Activated CD8-positive, alpha-beta memory T cell treated with anti-CD3 and anti-CD28 coated beads, Interleukin-2, amount 10 ng/mL, durations not matched to agents 7 days and 5 days (primary cell): Measurements from ENCODE around the gene ST6GALNAC3. TPM values are rescaled to one million over a fixed set of nuclear protein-coding genes. Genes with fewer than 3 reads are reported as not detected.
"Not testable (repeated sequence)": the region's sequence is repeated elsewhere in the genome, so short reads cannot be mapped to it uniquely, and the experiment has no call there.

Experiments
- ATAC-seq: fragments of 150-1000 bp; cut with Tn5 transposase; one replicate; pipeline ENCODE4 v1.10.0; 2021; ENCODE audit warnings: moderate library complexity
- CTCF ChIA-PET: fragments of 350-600 bp; sonication (Branson Sonifier 250); formaldehyde crosslinking; loops from one replicate; lab custom pipeline; 2021; ENCODE audit warnings: antibody characterized with exemption; lab: Charles Lee
- DNase-seq: peaks from one replicate; pipeline ENCODE4 v3.0.0-alpha.2; 2020
- H3K27ac Mint-ChIP-seq: one replicate; pipeline ENCODE4 v1.8.0; 2021; ENCODE audit warnings: mild to moderate bottlenecking, mixed read lengths
- H3K27me3 Mint-ChIP-seq: one replicate; pipeline ENCODE4 v1.8.0; 2021; ENCODE audit warnings: mixed read lengths
- H3K36me3 Mint-ChIP-seq: one replicate; pipeline ENCODE4 v1.8.0; 2021; ENCODE audit warnings: mild to moderate bottlenecking, mixed read lengths
- H3K4me1 Mint-ChIP-seq: one replicate; pipeline ENCODE4 v1.8.0; 2021; ENCODE audit warnings: mixed read lengths
- H3K4me3 Mint-ChIP-seq: one replicate; pipeline ENCODE4 v1.8.0; 2021; ENCODE audit warnings: mild to moderate bottlenecking, moderate library complexity, mixed read lengths
- H3K9me3 Mint-ChIP-seq: one replicate; pipeline ENCODE4 v1.8.0; 2022; ENCODE audit warnings: low read depth, mixed read lengths
- total RNA-seq, 2 experiments: library from RNA; stranded (reverse); gene quantifications; one replicate each; pipeline ENCODE4 v1.2.3, GENCODE V29; 2021

Gene ST6GALNAC3
- total RNA-seq, 2 experiments from 2014 or later, result 0.26 to 0.88 TPM

DNA sequence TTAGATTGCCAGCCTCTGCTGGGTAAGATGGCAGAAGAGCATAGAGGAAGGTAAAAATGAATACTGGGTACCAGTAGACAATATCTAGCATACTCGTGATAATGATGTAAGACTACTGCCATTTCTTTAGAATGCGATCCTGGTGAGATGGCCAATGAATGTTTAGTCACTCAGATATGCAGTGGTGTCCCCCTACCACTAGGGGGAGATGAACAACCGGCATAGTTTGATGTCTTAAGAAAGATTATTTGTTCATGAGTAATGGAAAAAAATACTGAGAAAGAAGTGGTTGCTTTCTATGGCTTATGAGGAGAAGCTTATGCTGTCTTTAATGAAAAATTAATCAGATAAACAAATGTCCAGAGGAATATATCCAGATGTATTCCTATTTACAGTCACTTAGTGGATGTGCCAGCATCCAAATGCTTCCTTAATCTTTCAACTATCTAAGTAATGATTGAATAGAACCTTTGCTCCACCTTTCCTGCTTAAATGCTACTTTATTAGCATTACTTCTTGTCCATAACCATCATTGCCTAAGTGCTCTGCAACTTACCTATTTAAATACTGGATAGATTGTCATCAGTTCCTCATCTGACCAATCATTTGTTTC is 256.6 kb downstream of the ST6GALNAC3 start:
- Mint-ChIP-seq H3K27ac (no peak overlapping the region), H3K27me3 (no peaks in the 10 kb centered on the region), H3K9me3 (no peaks in the 10 kb centered on the region), H3K36me3 (no peaks in the 10 kb centered on the region), H3K4me1 (no peaks in the 10 kb centered on the region), H3K4me3 (no peak overlapping the region)
- CTCF ChIA-PET, result interaction anchor here (0.8 to 1.8 kb wide), 7 partner anchors 9 to 810 kb away, joined by 3 to 9 read pairs (median 3); no protein-coding TSS in a partner anchor
- DNase-seq, result peak; percentile 50
- peak; percentile 64 for ATAC-seq

GRCh38 chr1:76335882-76336281 is 261.3 kb downstream of the ST6GALNAC3 start:
- no peak for DNase-seq
- Mint-ChIP-seq H3K4me3 (no peak overlapping the region), H3K27ac (no peak overlapping the region), H3K9me3 (no peaks in the 10 kb centered on the region), H3K27me3 (no peaks in the 10 kb centered on the region), H3K36me3 (no peaks in the 10 kb centered on the region), H3K4me1 (no peaks in the 10 kb centered on the region)
- CTCF ChIA-PET, result no interaction called here
- no peak for ATAC-seq

GRCh38 chr1:76336931-76337371 is 262.4 kb downstream of the ST6GALNAC3 start:
- DNase-seq, result no peak
- CTCF ChIA-PET, result no interaction called here
- Mint-ChIP-seq H3K4me3 (no peak overlapping the region), H3K27me3 (no peaks in the 10 kb centered on the region), H3K27ac (no peak overlapping the region), H3K4me1 (no peaks in the 10 kb centered on the region), H3K36me3 (no peaks in the 10 kb centered on the region), H3K9me3 (no peaks in the 10 kb centered on the region)
- ATAC-seq, result no peak

- Mint-ChIP-seq H3K27me3 (no peaks in the 10 kb centered on the region), H3K4me1 (no peaks in the 10 kb centered on the region), H3K36me3 (no peaks in the 10 kb centered on the region), H3K4me3 (no peak overlapping the region), H3K9me3 (no peaks in the 10 kb centered on the region), H3K27ac (no peak overlapping the region)
- ATAC-seq, result no peak
- CTCF ChIA-PET, result no interaction called here
- DNase-seq, result no peak
Observed at GRCh38 chr1:76337542-76338219, 263.1 kb downstream of the ST6GALNAC3 start.

- no peaks in the 10 kb centered on the region for H3K27me3 Mint-ChIP-seq
- no peak for ATAC-seq
- no peak for DNase-seq
- H3K9me3 Mint-ChIP-seq, result no peaks in the 10 kb centered on the region
- no peak overlapping the region for H3K4me3 Mint-ChIP-seq
- H3K4me1 Mint-ChIP-seq, result no peaks in the 10 kb centered on the region
- CTCF ChIA-PET, result interaction anchor here (0.8 kb wide), 1 partner anchor 9 kb away, joined by 3 read pairs; no protein-coding TSS in a partner anchor
- no peaks in the 10 kb centered on the region for H3K36me3 Mint-ChIP-seq
- H3K27ac Mint-ChIP-seq, result no peak overlapping the region
Observed at GRCh38 chr1:76340056-76340455, 265.5 kb downstream of the ST6GALNAC3 start.

DNA sequence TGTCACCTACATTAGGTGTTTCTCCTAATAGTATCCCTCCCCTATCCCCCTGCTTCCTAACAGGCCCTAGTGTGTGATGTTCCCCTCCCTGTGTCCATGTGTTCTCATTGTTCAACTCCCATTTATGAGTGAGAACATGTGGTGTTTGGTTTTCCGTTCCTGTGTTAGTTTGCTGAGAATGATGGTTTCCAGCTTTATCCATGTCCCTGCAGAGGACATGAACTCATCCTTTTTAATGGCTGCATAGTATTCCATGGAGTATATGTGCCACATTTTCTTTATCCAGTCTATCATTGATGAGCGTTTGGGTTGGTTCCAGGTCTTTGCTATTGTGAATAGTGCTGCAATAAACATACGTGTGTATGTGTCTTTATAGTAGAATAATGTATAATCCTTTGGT is 267.3 kb downstream of the ST6GALNAC3 start:
- H3K27ac Mint-ChIP-seq, result not testable (repeated sequence)

GRCh38 chr1:76343356-76343755 is 268.8 kb downstream of the ST6GALNAC3 start:
- H3K4me3 Mint-ChIP-seq, result no peak overlapping the region
- no peak for DNase-seq
- no peaks in the 10 kb centered on the region for H3K4me1 Mint-ChIP-seq
- no peaks in the 10 kb centered on the region for H3K36me3 Mint-ChIP-seq
- CTCF ChIA-PET, result no interaction called here
- no peak for ATAC-seq
- H3K27me3 Mint-ChIP-seq, result no peaks in the 10 kb centered on the region
- H3K9me3 Mint-ChIP-seq, result no peaks in the 10 kb centered on the region
- no peak overlapping the region for H3K27ac Mint-ChIP-seq

More for the DNA sequence above, 267.3 kb downstream of the ST6GALNAC3 start:
- DNase-seq, H3K36me3 Mint-ChIP-seq, ATAC-seq, H3K9me3 Mint-ChIP-seq, CTCF ChIA-PET, H3K27me3 Mint-ChIP-seq, H3K4me1 Mint-ChIP-seq, H3K4me3 Mint-ChIP-seq: not testable (repeated sequence)

GRCh38 chr1:76351655-76352054 is 277.1 kb downstream of the ST6GALNAC3 start:
- Mint-ChIP-seq H3K9me3 (no peaks in the 10 kb centered on the region), H3K27me3 (peaks cover 3% of the 10 kb centered on the region), H3K27ac (no peak overlapping the region), H3K4me1 (no peaks in the 10 kb centered on the region), H3K4me3 (no peak overlapping the region), H3K36me3 (no peaks in the 10 kb centered on the region)
- DNase-seq (no peak), ATAC-seq (no peak)
- CTCF ChIA-PET, result no interaction called here

DNA sequence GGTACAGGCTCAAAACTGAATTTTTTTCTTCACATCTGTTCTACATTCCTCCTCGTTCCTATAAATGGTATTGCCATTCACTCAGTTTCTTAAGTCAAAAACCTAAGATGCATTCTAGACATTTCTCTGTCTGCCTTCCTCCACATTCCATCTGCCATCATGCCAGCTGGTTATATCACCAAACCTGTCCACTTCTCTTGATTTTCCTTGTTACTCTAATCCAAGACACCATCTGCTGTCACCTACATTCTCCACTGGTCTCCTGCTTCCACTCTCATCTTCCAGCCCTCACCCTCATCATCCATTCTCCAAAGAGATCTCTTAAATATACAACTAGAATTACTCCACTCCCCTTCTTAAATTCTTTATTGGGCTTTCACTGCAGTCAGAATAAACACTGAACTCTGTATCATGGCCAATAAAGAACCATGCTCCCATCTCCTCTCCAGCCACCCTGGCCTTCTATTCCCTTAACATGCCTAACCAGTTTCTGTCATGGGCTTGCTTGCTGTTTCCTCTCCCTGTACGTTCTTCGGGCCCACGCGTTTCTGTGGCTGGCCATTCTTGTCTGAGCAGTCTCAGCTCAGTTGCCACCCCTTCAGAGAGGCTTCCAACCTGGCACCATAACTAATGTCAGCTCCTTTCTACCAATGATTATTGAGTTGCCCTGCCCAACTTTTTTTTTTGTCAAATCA is 278.3 kb downstream of the ST6GALNAC3 start:
- ATAC-seq (no peak), DNase-seq (no peak)
- H3K27ac Mint-ChIP-seq, result no peak overlapping the region
- H3K4me3 Mint-ChIP-seq, result no peak overlapping the region
- no peaks in the 10 kb centered on the region for H3K9me3 Mint-ChIP-seq
- H3K27me3 Mint-ChIP-seq, result peaks cover 3% of the 10 kb centered on the region
- CTCF ChIA-PET, result no interaction called here
- H3K4me1 Mint-ChIP-seq, result no peaks in the 10 kb centered on the region
- H3K36me3 Mint-ChIP-seq, result no peaks in the 10 kb centered on the region

- Mint-ChIP-seq H3K9me3 (no peaks in the 10 kb centered on the region), H3K27ac (no peak overlapping the region), H3K4me3 (no peak overlapping the region), H3K36me3 (no peaks in the 10 kb centered on the region), H3K4me1 (no peaks in the 10 kb centered on the region), H3K27me3 (peaks cover 3% of the 10 kb centered on the region)
- DNase-seq (no peak), ATAC-seq (no peak)
- CTCF ChIA-PET, result no interaction called here
Observed at GRCh38 chr1:76354236-76354635, 279.7 kb downstream of the ST6GALNAC3 start.

DNA sequence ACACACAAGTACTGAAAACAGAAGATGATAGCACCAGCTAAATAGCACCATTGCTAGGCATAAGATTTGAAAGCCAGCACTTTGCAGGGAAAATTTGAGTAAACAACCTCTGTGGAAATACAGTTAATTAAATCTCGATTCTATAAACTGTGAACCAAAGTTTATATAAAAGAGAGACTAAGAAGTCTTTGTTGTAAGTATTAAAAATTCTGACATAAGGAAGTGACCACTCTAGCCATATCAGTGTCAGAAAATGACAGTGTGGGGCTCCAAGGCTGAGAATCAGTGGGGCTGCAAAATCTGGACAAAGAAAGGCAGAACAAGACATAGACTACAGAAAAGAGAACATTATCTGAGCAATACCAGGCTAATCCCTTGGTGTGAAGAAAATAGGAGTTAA is 292.2 kb downstream of the ST6GALNAC3 start:
- no peak overlapping the region for H3K4me3 Mint-ChIP-seq
- no peaks in the 10 kb centered on the region for H3K9me3 Mint-ChIP-seq
- no peaks in the 10 kb centered on the region for H3K36me3 Mint-ChIP-seq
- no peak overlapping the region for H3K27ac Mint-ChIP-seq
- no peaks in the 10 kb centered on the region for H3K4me1 Mint-ChIP-seq
- DNase-seq (no peak), ATAC-seq (no peak)
- CTCF ChIA-PET, result no interaction called here
- H3K27me3 Mint-ChIP-seq, result no peaks in the 10 kb centered on the region

GRCh38 chr1:76371941-76372340 is 297.4 kb downstream of the ST6GALNAC3 start:
- ATAC-seq (no peak), DNase-seq (no peak)
- no peaks in the 10 kb centered on the region for H3K27me3 Mint-ChIP-seq
- CTCF ChIA-PET, result no interaction called here
- no peak overlapping the region for H3K4me3 Mint-ChIP-seq
- H3K9me3 Mint-ChIP-seq, result no peaks in the 10 kb centered on the region
- H3K36me3 Mint-ChIP-seq, result no peaks in the 10 kb centered on the region
- H3K27ac Mint-ChIP-seq, result no peak overlapping the region
- no peaks in the 10 kb centered on the region for H3K4me1 Mint-ChIP-seq

DNA sequence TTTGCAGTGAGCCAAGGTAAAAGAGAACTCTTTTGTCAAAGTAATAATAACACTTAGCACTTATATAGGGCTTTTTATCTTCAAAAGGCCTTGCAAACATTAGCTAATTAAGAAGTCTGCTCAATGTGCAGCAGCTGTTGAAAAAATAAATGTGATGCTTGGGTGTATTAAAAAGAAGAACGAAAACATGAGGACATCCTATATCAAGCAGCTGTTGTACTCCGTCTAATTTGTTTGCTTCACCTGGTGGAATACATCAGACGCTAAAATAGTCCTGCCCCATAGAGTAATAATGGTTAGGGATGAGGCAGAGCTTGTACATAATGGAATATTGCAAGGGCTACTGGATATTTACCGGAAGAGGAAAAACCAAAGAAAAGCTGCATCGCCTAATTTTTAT is 299.5 kb downstream of the ST6GALNAC3 start:
- CTCF ChIA-PET, result no interaction called here
- H3K36me3 Mint-ChIP-seq, result no peaks in the 10 kb centered on the region
- H3K9me3 Mint-ChIP-seq, result no peaks in the 10 kb centered on the region
- H3K27me3 Mint-ChIP-seq, result no peaks in the 10 kb centered on the region
- ATAC-seq (no peak), DNase-seq (no peak)
- H3K4me3 Mint-ChIP-seq, result no peak overlapping the region
- H3K27ac Mint-ChIP-seq, result no peak overlapping the region
- no peaks in the 10 kb centered on the region for H3K4me1 Mint-ChIP-seq

- CTCF ChIA-PET, result no interaction called here
- no peaks in the 10 kb centered on the region for H3K9me3 Mint-ChIP-seq
- no peak overlapping the region for H3K4me3 Mint-ChIP-seq
Observed at GRCh38 chr1:76377247-76377646, 302.7 kb downstream of the ST6GALNAC3 start.

More at GRCh38 chr1:76377247-76377646, 302.7 kb downstream of the ST6GALNAC3 start:
- no peaks in the 10 kb centered on the region for H3K36me3 Mint-ChIP-seq
- H3K27me3 Mint-ChIP-seq, result no peaks in the 10 kb centered on the region
- ATAC-seq, result no peak
- DNase-seq, result no peak
- no peaks in the 10 kb centered on the region for H3K4me1 Mint-ChIP-seq
- no peak overlapping the region for H3K27ac Mint-ChIP-seq
